BLaER1 (cell line): ENCODE data around the gene LITAF.

Experiments used
- H3K27ac ChIP-seq: shearing (Covaris generic); formaldehyde crosslinking; 2 replicates; pipeline ENCODE4 v1.8.1; 2022
- H3K27me3 ChIP-seq: shearing (Covaris generic); formaldehyde crosslinking; 2 replicates; pipeline ENCODE4 v1.8.1; 2022
- H3K36me3 ChIP-seq: shearing (Covaris generic); formaldehyde crosslinking; 2 replicates; pipeline ENCODE4 v1.8.1; 2022
- H3K4me1 ChIP-seq: shearing (Covaris generic); formaldehyde crosslinking; 2 replicates; pipeline ENCODE4 v1.8.1; 2022
- H3K4me2 ChIP-seq: shearing (Covaris generic); formaldehyde crosslinking; 2 replicates; pipeline ENCODE4 v1.8.1; 2022
- H3K4me3 ChIP-seq: shearing (Covaris generic); formaldehyde crosslinking; 2 replicates; pipeline ENCODE4 v1.8.1; 2022
- H3K9ac ChIP-seq: shearing (Covaris generic); formaldehyde crosslinking; 2 replicates; pipeline ENCODE4 v1.8.1; 2022
- H3K9me3 ChIP-seq: shearing (Covaris generic); formaldehyde crosslinking; 2 replicates; pipeline ENCODE4 v1.8.1; 2022
- H4K20me1 ChIP-seq: shearing (Covaris generic); formaldehyde crosslinking; 2 replicates; pipeline ENCODE4 v1.8.1; 2022
- Cebpa-rat ChIP-seq: shearing (Covaris generic); IDR thresholded peaks from 2 replicates; pipeline ENCODE4 v1.8.1; 2022

Gene LITAF

DNA sequence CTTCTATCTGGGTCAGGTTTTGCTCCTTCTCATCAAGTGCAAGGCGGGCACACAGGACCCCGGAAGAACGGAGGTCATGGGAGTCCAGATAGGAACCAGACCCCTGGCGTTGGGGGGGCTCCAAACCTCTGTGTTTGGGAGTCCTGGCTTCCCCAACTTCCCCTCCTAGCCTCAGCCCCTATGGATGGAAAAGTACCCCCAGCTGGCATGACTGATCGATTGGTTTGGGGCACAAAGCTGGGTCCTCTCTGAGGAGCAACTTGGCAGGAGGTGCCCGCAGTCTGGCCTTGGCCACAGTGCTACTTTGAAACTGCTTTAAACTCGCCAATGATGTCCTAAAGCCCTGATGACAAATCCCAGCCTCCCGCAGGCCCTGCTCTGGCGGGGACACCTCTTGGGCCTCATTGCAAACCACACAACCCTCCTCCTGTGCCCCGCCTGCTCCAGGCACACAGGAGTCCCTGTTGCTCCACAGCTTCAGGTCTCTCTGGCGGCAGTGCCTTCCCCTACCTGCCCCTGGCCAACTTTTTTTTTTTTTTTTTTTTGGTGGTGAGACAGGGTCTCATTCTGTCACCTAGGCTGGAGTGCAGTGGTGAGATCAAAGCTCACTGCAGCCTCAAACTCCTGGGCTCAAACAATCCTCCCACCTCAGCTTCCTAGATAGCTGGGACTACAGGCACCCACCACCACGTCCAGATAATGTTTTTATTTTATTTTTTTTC, 43.5 kb upstream of the LITAF start:
- peak overlapping the region; percentile 98 for H3K27ac ChIP-seq
- H3K27me3 ChIP-seq, result no peaks in the 10 kb centered on the region
- peak overlapping the region; percentile 41 for H3K4me3 ChIP-seq
- H4K20me1 ChIP-seq, result no peaks in the 10 kb centered on the region
- TF ChIP-seq Cebpa-rat, result no peak
- peaks cover 91% of the 10 kb centered on the region for H3K4me1 ChIP-seq
- peak overlapping the region; percentile 89 for H3K4me2 ChIP-seq
- peak overlapping the region; percentile 84 for H3K9ac ChIP-seq
- no peaks in the 10 kb centered on the region for H3K36me3 ChIP-seq
- H3K9me3 ChIP-seq, result no peaks in the 10 kb centered on the region

DNA sequence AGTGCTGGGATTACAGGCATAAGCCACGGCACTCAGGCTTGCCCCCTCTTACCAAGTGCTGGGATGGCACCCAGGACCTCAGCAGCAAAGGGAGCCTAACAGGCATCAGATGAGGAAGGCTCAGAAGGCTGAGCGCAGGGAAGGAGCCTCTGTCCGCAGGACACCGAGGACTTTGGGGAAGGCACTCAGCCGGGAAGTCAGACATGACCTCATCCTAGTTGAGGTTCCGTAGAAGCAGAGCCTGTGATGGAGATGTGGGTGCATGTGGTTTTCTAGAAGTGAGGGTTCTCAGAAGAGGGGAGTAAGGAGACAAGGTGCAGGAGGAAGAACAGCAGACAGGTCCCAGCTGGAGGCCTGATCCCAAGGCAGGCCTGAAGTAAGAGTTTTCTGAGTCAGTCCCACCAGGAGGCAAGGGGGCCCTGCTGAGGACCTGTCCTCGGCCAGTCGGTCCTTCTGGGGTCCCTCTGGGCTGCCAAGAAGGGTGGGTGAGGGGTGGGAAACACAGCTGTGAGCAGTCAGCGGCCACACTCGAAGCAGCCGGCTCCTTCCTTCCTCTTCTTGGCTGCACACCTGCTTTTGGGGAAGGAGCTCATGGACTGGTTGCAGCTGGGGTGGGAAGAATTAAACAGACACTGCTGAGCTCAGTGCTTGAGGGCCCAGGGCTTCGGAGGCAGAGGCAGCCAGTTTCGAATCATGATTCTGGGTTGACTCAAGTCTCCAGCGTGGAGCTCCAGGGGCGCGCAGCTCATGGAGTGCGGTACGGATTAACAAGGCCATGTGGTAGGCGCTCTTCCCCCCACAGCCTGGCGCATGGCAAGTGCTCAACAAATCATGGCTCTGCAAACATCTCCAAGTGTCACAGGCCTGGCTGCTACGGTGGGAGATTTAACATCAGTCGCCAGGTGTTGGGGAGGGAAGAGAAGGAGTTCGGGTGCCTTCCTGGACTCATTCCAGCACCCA, 42.6 kb upstream of the LITAF start:
- peak overlapping the region; percentile 84 for H3K9ac ChIP-seq
- H3K4me1 ChIP-seq, result peaks cover 97% of the 10 kb centered on the region
- peak overlapping the region; percentile 41 for H3K4me3 ChIP-seq
- H3K27ac ChIP-seq, result peak overlapping the region; percentile 98
- H3K36me3 ChIP-seq, result no peaks in the 10 kb centered on the region
- no peak for TF ChIP-seq Cebpa-rat
- H3K4me2 ChIP-seq, result peak overlapping the region; percentile 89
- no peaks in the 10 kb centered on the region for H3K9me3 ChIP-seq
- no peaks in the 10 kb centered on the region for H3K27me3 ChIP-seq
- no peaks in the 10 kb centered on the region for H4K20me1 ChIP-seq

DNA sequence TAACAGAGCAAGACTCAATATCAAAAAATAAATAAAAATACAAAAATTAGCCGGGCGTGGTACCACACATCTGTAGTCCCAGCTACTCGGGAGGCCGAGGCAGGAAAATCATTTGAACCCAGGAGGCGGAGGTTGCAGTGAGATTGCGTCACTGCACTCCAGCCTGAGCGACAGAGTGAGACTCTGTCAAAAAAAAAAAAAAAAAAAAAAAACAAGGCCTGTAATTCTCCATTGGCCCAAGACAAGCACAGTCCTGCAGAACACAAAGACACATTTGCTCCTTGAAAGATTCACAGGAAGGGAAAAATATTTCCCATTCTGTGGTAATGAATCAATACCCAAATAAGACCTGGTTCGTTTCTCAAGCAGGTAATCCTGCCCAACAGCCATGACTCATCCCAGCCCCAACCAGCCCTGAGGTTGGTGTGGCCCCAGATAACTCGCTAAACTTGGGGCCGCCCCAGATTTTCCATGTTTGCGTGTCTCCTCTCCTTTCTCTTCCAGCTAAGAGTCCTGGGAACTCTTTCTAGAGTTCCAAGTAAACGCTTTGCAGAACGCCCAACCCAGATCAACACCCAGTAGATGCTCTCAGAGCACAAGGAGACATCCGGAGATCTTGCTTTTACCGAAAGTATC, 41.2 kb upstream of the LITAF start:
- peaks cover 99% of the 10 kb centered on the region for H3K4me1 ChIP-seq
- no peaks in the 10 kb centered on the region for H4K20me1 ChIP-seq
- no peaks in the 10 kb centered on the region for H3K9me3 ChIP-seq
- no peaks in the 10 kb centered on the region for H3K36me3 ChIP-seq
- H3K27ac ChIP-seq, result peak overlapping the region; percentile 98
- H3K4me2 ChIP-seq, result peak overlapping the region; percentile 89
- peak; percentile 75 for TF ChIP-seq Cebpa-rat
- H3K4me3 ChIP-seq, result no peak overlapping the region
- H3K9ac ChIP-seq, result peak overlapping the region; percentile 84; the same call in 1 of the 2 replicates
- H3K27me3 ChIP-seq, result no peaks in the 10 kb centered on the region

DNA sequence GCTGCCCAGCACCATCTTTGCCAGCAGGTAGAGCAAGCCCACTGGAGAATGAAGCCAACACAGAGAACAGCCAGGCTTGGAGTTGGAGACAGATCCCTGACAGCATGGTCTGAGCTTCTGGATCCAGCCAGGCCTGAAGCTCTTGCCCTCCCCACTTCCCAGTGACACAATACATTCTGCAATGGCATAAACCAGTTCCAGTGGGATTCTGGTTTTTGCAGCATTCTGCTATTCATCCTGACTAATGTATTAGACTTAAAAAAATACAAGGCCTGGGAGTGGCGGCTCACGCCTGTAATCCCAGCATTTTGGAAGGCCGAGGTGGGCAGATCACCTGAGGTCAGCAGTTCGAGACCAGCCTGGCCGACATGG, 40.6 kb upstream of the LITAF start:
- Histone ChIP-seq H3K9ac (no peak overlapping the region), H3K27ac (peak overlapping the region; percentile 67)
- no peak for TF ChIP-seq Cebpa-rat

DNA sequence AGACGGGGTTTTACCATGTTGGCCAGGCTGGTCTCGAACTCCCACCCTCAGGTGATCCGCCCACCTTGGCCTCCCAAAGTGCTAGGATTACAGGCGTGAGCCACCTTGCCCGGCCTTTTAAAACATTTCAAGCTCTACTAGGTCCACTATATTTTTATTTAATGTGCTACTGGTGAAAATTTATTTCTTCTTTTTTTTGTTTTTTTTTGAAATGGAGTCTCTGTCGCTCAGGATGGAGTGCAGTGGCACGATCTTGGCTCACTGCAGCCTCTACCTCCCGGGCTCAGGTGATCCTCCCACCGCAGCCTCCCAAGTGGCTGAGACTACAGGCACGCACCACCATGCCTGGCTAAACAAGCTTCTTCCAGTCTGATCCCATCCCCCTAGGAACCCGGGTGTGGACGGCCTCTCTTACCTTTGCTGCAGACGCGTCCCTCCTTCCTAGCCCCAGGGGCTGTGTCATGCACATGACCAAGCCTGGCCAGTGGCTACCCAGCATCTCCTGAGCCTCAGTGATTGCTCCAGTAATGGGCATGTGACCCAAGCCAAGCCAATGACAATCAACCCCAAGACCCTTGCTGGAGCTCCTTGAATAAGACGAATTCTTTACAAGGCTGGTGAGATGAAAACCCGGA, 40.1 kb upstream of the LITAF start:
- Histone ChIP-seq H3K4me3 (no peak overlapping the region), H3K9me3 (no peaks in the 10 kb centered on the region), H4K20me1 (no peaks in the 10 kb centered on the region), H3K4me2 (peak overlapping the region; percentile 89), H3K36me3 (no peaks in the 10 kb centered on the region), H3K27me3 (no peaks in the 10 kb centered on the region), H3K9ac (no peak overlapping the region), H3K4me1 (peaks cover 99% of the 10 kb centered on the region), H3K27ac (peak overlapping the region; percentile 67)
- TF ChIP-seq Cebpa-rat, result no peak

More for the DNA sequence above, 40.6 kb upstream of the LITAF start:
- Histone ChIP-seq H3K9me3 (no peaks in the 10 kb centered on the region), H4K20me1 (no peaks in the 10 kb centered on the region), H3K4me1 (peaks cover 99% of the 10 kb centered on the region), H3K4me3 (no peak overlapping the region), H3K27me3 (no peaks in the 10 kb centered on the region), H3K36me3 (no peaks in the 10 kb centered on the region), H3K4me2 (peak overlapping the region; percentile 89)

DNA sequence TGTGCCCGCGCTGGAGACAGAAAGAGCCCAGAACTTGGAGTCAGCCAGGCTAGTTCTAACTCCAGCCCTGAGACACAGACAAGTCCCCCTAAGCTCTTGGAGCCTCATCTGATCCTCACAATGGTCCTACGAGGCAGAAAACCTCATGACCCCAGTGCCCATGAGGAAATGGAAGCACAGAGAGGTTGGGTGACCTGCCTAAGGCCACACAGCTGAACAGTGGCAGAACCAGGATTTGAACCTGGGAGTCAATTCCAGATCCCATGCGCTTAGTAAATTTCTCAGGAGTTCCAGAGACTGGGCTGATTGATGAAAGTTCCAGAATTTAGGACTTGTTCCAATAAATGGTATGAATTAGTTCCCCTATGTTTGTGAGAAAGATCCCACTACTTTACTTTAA, 39.0 kb upstream of the LITAF start:
- no peak overlapping the region for H3K4me3 ChIP-seq
- H3K4me1 ChIP-seq, result peaks cover 99% of the 10 kb centered on the region
- no peaks in the 10 kb centered on the region for H3K9me3 ChIP-seq
- no peaks in the 10 kb centered on the region for H3K27me3 ChIP-seq
- peak overlapping the region; percentile 88 for H3K4me2 ChIP-seq
- no peaks in the 10 kb centered on the region for H3K36me3 ChIP-seq
- H4K20me1 ChIP-seq, result no peaks in the 10 kb centered on the region
- H3K27ac ChIP-seq, result peak overlapping the region; percentile 98
- TF ChIP-seq Cebpa-rat, result no peak
- H3K9ac ChIP-seq, result no peak overlapping the region

DNA sequence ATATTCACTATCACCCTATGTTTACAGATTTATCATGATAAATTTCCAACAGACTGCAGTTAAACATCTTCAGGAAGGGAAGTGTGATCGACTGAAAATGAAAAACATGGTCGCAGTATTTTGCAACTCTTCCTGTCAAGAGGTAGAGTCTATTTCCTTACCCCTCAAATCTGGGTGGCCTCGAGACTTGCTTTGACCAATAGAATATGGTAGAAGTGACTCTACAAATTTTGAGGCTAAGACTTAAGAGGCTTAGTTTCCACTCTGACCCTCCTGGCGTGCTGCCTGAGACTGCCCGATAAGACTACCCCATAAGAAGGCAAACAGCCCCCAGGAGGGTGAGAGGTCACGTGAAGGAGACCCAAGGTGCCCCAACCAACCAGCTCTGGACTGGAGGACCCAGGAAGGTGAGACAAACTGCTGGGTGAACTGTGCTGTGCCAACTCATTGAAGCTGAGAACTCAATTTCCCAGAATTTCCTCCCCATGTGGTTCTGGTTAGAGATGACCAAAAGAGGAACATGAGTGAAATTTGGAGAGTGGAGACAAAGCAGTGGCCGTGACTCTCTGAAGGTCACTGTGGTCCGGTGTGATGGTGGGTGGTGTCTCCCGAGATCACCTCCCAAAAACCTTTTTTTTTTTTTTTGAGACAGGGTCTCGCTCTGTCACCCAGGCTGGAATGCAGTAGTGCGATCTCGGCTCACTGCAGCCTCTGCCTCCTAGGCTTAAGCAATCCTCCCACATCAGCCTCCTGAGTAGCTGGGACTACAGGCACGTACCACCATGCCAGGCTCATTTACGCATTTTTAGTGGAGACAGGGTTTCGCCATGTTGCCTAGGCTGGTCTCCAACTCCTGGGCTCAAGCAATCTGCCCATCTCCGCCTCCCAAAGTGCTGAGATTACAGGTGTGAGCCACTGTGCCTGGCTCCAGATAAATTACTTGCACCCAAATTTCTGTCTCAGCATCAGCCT, 38.2 kb upstream of the LITAF start:
- Histone ChIP-seq H3K9ac (peak overlapping the region; percentile 57), H3K4me3 (no peak overlapping the region), H3K9me3 (peaks cover 6% of the 10 kb centered on the region; the same call in 1 of the 2 replicates), H3K27me3 (no peaks in the 10 kb centered on the region), H4K20me1 (no peaks in the 10 kb centered on the region), H3K4me1 (peaks cover 99% of the 10 kb centered on the region), H3K4me2 (peak overlapping the region; percentile 88), H3K36me3 (no peaks in the 10 kb centered on the region), H3K27ac (peak overlapping the region; percentile 98)
- TF ChIP-seq Cebpa-rat, result no peak

DNA sequence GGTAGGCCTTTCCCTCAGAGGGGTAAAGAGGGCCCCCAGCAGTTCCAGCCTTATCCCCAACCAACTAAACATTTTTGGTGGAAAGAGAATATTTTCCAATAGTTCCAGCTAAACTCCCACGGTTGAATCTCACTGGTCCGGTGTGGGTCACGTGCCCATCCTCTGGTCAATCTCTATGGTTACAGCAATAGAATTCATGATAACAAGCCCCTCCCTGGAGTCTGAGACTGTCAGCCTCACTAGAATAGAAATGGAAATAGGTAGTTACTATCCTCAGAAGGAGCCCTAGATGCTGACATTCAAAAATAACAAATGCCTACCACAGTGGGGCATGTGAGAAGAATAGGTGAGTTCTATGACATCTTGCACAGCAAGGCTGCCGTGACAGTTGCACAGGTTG, 37.5 kb upstream of the LITAF start:
- peak overlapping the region; percentile 98 for H3K27ac ChIP-seq
- no peak overlapping the region for H3K9ac ChIP-seq
- no peaks in the 10 kb centered on the region for H3K27me3 ChIP-seq
- TF ChIP-seq Cebpa-rat, result no peak
- peak overlapping the region; percentile 88 for H3K4me2 ChIP-seq
- H3K4me3 ChIP-seq, result no peak overlapping the region
- no peaks in the 10 kb centered on the region for H3K36me3 ChIP-seq
- peaks cover 100% of the 10 kb centered on the region for H3K4me1 ChIP-seq
- H3K9me3 ChIP-seq, result peaks cover 6% of the 10 kb centered on the region; the same call in 1 of the 2 replicates
- H4K20me1 ChIP-seq, result no peaks in the 10 kb centered on the region
